DOHH2 (cell line): Measurements from ENCODE around the gene ADGRA1.

Experiments
- CTCF ChIP-seq: fragments of 200-600 bp; sonication (generic); IDR thresholded peaks from one replicate; pipeline ENCODE4 v1.5.1; 2014; ENCODE audit warnings: antibody characterized with exemption, mild to moderate bottlenecking, low read depth, low read length; ENCODE audit not compliant: poor library complexity, severe bottlenecking
- EZH2phosphoT487 ChIP-seq: fragments of 200-600 bp; sonication (generic); IDR thresholded peaks from 2 replicates; pipeline ENCODE4 v1.6.1; 2017; ENCODE audit warnings: borderline replicate concordance, mild to moderate bottlenecking, antibody characterized with exemption, low read length, moderate library complexity, mixed read lengths

DNA sequence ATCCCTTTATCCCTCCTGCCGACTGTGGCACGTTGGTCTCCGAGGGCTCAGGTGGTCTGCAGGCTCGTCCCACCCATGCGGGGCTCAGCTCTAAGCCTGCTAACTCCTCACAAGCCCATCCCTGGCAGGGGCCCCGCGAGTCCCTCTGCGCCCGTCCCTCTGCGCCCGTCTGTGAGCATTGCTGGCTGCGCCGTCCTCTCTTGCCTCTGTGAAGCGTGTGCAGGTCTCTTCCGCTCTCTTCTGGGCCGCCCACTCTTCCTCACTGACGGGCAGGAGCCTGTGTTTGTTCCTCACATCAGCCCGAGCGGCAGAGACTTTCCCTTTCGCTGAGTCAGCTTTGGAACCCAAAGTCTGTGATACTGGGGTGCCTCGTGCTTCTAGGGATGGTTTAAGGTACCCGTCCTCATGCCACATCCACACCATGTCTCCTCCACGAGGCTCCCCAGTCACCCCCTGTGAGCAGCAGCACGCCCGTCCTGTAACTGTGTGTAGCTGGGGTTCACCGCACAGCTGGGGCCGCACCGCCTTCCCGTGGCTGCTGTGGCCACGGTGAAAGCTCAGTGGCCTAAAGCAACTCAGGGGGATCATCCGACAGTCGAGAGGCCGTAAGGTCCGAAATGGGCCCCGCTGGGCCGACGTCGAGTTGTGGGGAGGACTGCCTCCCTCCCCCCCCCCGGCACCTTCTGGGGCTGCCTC is 35.5 kb downstream of the ADGRA1 start:
- TF ChIP-seq CTCF (no peak), EZH2phosphoT487 (no peak)
